ENCODE measurements around the gene TMA7B. TPM values are rescaled to one million over a fixed set of nuclear protein-coding genes. Genes with fewer than 3 reads are reported as not detected.

TMA7B gene
- total RNA-seq, 1 donor from 2014 or later = 1.0 TPM

- no peak for TF ChIP-seq CTCF (IDR thresholded peaks at IDR 0.05; ENCODE audit: unreplicated experiment)
- Mint-ChIP-seq H3K4me3 (ENCODE audit: unreplicated experiment) (no peak overlapping the region), H3K36me3 (ENCODE audit: low read depth, unreplicated experiment) (peaks cover 2% of the 10 kb centered on the region), H3K27me3 (ENCODE audit: unreplicated experiment) (peaks cover 5% of the 10 kb centered on the region), H3K27ac (ENCODE audit: unreplicated experiment) (no peak overlapping the region), H3K4me1 (ENCODE audit: unreplicated experiment) (peaks cover 64% of the 10 kb centered on the region), H3K9me3 (ENCODE audit: unreplicated experiment) (no peaks in the 10 kb centered on the region)
- DNase-seq (ENCODE audit: low spot score) = no peak
Observed at GRCh38 chr22:39953101-39953500, 7.1 kb upstream of the TMA7B start.

DNA sequence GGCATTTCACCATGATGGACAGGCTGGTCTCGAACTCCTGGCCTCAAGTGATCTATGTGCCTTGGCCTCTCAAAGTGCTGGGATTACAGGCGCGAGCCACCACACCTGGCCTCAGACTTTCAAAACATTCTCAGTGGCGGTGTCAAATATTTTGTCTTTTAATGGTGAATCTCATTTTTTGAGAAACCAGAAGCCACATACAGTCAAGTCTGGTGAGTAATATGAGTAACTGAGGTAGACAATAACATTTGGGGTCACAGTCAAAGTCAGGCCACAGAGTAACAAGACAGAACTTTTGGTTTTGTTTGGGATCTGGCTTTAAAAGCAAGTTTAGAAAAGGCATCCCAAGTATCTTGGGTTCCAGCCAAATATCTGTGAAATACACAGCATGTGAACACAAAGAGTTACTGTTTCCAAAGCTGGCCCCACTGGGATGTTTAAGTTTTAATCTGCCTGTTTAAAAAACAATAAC, 5.6 kb upstream of the TMA7B start:
- TF ChIP-seq CTCF (IDR thresholded peaks at IDR 0.05; ENCODE audit: unreplicated experiment) = no peak
- DNase-seq (ENCODE audit: low spot score) = no peak
- H3K4me1 Mint-ChIP-seq (ENCODE audit: unreplicated experiment) = peaks cover 65% of the 10 kb centered on the region
- peaks cover 9% of the 10 kb centered on the region for H3K36me3 Mint-ChIP-seq (ENCODE audit: low read depth, unreplicated experiment)
- H3K27me3 Mint-ChIP-seq (ENCODE audit: unreplicated experiment) = peaks cover 5% of the 10 kb centered on the region
- no peak overlapping the region for H3K4me3 Mint-ChIP-seq (ENCODE audit: unreplicated experiment)
- H3K27ac Mint-ChIP-seq (ENCODE audit: unreplicated experiment) = no peak overlapping the region
- H3K9me3 Mint-ChIP-seq (ENCODE audit: unreplicated experiment) = no peaks in the 10 kb centered on the region

DNA sequence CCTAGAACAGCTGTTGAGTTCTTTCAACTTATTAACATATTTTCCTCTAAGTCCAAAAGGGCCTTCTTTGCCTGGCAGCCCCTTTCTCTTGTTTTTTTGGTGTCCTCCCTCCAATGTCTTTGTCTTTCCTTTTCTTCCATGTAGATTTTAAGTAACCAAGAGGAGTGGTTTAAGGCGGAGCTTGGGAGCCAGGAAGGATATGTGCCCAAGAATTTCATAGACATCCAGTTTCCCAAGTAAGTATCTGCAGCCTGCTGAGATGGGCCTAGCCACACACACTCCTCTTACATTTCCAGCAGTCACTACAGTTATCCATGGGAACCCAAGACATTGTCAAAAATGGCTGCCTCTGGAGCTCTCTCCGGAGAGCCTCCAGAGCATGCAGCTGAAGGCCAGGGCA, 4.5 kb upstream of the TMA7B start:
- H3K4me3 Mint-ChIP-seq (ENCODE audit: unreplicated experiment) = no peak overlapping the region
- no peak for DNase-seq (ENCODE audit: low spot score)
- H3K36me3 Mint-ChIP-seq (ENCODE audit: low read depth, unreplicated experiment) = peaks cover 13% of the 10 kb centered on the region
- no peak for TF ChIP-seq CTCF (IDR thresholded peaks at IDR 0.05; ENCODE audit: unreplicated experiment)
- no peak overlapping the region for H3K27ac Mint-ChIP-seq (ENCODE audit: unreplicated experiment)
- H3K4me1 Mint-ChIP-seq (ENCODE audit: unreplicated experiment) = peaks cover 63% of the 10 kb centered on the region
- H3K27me3 Mint-ChIP-seq (ENCODE audit: unreplicated experiment) = peaks cover 5% of the 10 kb centered on the region
- H3K9me3 Mint-ChIP-seq (ENCODE audit: unreplicated experiment) = no peaks in the 10 kb centered on the region

DNA sequence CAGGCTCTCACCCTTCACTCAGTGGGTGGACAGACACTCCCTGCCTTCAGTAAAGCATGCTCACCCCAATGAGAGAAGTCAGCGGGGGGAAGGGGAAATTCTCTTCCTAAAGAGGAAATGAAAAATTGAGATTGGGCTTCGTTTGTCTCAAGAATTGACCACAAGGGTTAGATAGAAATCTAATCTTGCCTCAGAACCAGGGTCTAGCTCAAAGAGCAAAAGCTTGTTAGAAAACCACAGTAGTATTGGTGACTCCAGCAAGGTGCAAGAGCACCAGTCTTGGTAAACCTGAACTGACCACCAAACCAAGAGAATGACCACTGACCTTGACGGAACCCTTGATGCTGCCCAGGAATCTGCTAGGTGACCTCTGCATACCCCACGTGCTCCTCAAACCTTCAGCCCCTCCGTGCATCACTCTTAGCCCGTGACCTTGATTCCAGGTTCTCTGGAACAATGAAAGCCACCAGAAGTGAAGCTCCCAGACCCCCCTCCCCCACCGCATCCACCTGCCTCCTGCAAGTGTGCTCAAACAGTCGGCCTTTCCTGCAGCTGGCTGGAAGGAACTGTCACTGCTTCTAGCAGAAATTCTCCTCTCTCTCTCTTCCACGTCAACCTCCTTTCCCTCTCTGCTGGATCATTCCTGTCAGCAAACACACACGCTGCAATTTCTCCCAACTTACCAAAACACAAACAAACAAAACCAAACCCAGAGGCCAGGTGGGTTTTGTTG, 3.1 kb upstream of the TMA7B start:
- Mint-ChIP-seq H3K4me3 (ENCODE audit: unreplicated experiment) (peak overlapping the region; percentile 80), H3K36me3 (ENCODE audit: low read depth, unreplicated experiment) (peaks cover 13% of the 10 kb centered on the region), H3K4me1 (ENCODE audit: unreplicated experiment) (peaks cover 53% of the 10 kb centered on the region), H3K27me3 (ENCODE audit: unreplicated experiment) (peaks cover 5% of the 10 kb centered on the region), H3K27ac (ENCODE audit: unreplicated experiment) (peak overlapping the region; percentile 65), H3K9me3 (ENCODE audit: unreplicated experiment) (no peaks in the 10 kb centered on the region)
- no peak for TF ChIP-seq CTCF (IDR thresholded peaks at IDR 0.05; ENCODE audit: unreplicated experiment)
- no peak for DNase-seq (ENCODE audit: low spot score)

GRCh38 chr22:39958009-39958711, 2.0 kb upstream of the TMA7B start:
- Mint-ChIP-seq H3K9me3 (ENCODE audit: unreplicated experiment) (no peaks in the 10 kb centered on the region), H3K4me3 (ENCODE audit: unreplicated experiment) (no peak overlapping the region), H3K27me3 (ENCODE audit: unreplicated experiment) (peaks cover 5% of the 10 kb centered on the region), H3K27ac (ENCODE audit: unreplicated experiment) (peak overlapping the region; percentile 85), H3K4me1 (ENCODE audit: unreplicated experiment) (peaks cover 47% of the 10 kb centered on the region), H3K36me3 (ENCODE audit: low read depth, unreplicated experiment) (peaks cover 14% of the 10 kb centered on the region)
- no peak for TF ChIP-seq CTCF (IDR thresholded peaks at IDR 0.05; ENCODE audit: unreplicated experiment)
- DNase-seq (ENCODE audit: low spot score) = no peak

All from endothelial cell (in vitro differentiated cells).